ENCODE measurements around the gene GPHN.
"Not testable (repeated sequence)": the region's sequence is repeated elsewhere in the genome, so short reads cannot be mapped to it uniquely, and the experiment has no call there.

GPHN gene

DNA sequence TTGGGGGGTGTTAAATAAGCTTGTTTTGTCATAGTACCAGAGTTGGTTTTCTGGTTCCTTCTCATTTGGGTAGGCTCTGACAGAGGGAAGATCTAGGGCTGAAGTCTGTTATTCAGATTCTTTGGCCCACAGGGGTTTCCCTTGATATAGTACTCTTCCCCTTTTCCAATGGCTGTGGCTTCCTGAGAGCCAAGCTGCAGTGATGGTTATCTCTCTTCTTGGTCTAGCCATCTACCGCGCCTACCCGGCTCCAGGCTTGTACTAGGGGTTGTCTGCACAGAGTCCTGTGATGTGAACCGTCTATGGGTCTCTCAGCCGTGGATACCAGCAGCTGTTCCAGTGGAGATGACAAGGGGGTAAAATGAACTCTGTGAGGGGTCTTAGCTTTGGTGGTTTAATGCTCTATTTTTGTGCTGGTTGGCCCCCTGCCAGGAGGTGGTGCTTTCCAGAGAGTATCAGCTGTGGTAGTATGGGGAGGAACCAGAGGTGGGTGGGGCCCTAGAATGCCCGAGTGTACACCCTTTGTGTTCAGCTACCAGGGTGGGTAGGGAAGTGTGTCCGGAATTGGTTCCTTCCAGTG is 209.7 kb downstream of the GPHN start:
- no peak for TF ChIP-seq PAX5 (IDR thresholded peaks at IDR 0.05; ENCODE audit: insufficient read depth, low read length, severe bottlenecking)
- TF ChIP-seq SPI1 (IDR thresholded peaks at IDR 0.05; ENCODE audit: low read depth, low read length) = peak; percentile 20; the same call in 1 of the 2 replicates
- DNase-seq (ENCODE audit: insufficient read length, low spot score) (no peak), FAIRE-seq (no peak)

DNA sequence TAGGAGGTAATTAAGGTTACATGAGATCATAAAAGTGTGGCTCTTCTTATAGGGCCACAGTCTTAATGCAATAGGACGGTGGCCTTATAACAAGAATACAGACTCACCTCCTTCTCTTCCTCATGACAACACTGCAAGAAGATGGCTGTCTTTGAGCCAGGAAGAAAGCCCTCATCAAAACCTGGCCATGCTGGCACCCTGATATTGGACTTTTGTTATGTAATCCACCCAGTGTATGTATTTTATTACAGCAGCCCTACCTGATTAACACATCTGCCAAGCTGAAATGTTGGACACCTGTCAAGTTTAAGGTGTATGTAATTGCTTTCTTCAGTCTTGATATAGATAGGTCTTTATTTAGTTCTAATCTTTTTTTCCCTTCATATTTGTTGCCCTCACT is 217.0 kb downstream of the GPHN start:
- DNase-seq (ENCODE audit: insufficient read length, low spot score) (no peak), FAIRE-seq (no peak)
- TF ChIP-seq PAX5 (IDR thresholded peaks at IDR 0.05; ENCODE audit: insufficient read depth, low read length, severe bottlenecking) = no peak
- TF ChIP-seq POLR2AphosphoS5 (IDR thresholded peaks at IDR 0.05; ENCODE audit: low read depth, low read length) = no peak
- TF ChIP-seq TAF1 (IDR thresholded peaks at IDR 0.05; ENCODE audit: low read depth, low read length) = no peak
- TF ChIP-seq POLR2A (IDR thresholded peaks at IDR 0.05; ENCODE audit: low read depth, low read length) = no peak
- no peak for TF ChIP-seq POU2F2 (IDR thresholded peaks at IDR 0.05; ENCODE audit: low read depth, low read length)
- no peak for TF ChIP-seq SPI1 (IDR thresholded peaks at IDR 0.05; ENCODE audit: low read depth, low read length)

DNA sequence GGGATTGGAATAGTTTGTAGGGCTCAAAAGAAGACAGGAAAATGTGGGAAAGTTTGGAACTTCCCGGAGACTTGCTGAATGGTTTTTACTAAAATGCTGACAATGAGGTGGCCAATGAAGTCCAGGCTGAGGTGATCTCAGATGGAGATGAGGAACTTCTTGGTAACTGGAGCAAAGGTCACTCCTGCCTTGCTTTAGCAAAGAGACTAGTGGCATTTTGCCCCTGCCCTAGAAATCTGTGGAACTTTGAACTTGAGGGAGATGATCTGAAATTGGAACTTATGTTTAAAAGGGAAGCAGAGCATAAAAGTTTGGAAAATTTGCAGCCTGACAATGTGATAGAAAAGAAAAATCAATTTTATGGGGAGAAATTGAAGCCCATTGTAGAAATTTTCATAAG is 223.4 kb downstream of the GPHN start:
- not testable (repeated sequence) for FAIRE-seq; DNase-seq (ENCODE audit: insufficient read length, low spot score)

DNA sequence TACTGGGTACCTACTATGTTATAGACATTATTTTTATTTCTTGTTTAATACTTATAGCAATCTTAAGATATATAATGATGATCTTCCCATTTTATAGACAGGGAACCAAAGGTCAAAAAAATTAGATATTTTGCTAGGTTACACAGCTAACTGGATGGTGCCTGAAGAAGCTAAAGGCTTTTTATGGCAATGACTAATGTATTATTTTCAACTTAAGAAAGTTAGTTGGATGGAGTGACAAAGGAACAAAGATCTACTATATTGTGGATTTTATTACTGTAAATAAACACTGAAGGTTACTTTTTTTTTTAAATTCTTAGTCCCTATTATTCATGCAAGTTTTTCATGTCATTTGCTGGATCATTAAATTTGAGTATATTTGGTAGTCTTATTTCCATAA is 227.9 kb downstream of the GPHN start:
- DNase-seq (ENCODE audit: insufficient read length, low spot score) (no peak), FAIRE-seq (no peak)
- TF ChIP-seq TAF1 (IDR thresholded peaks at IDR 0.05; ENCODE audit: low read depth, low read length) = no peak
- TF ChIP-seq POU2F2 (IDR thresholded peaks at IDR 0.05; ENCODE audit: low read depth, low read length) = no peak
- TF ChIP-seq POLR2AphosphoS5 (IDR thresholded peaks at IDR 0.05; ENCODE audit: low read depth, low read length) = no peak
- no peak for TF ChIP-seq SPI1 (IDR thresholded peaks at IDR 0.05; ENCODE audit: low read depth, low read length)
- TF ChIP-seq PAX5 (IDR thresholded peaks at IDR 0.05; ENCODE audit: insufficient read depth, low read length, severe bottlenecking) = no peak
- no peak for TF ChIP-seq POLR2A (IDR thresholded peaks at IDR 0.05; ENCODE audit: low read depth, low read length)

DNA sequence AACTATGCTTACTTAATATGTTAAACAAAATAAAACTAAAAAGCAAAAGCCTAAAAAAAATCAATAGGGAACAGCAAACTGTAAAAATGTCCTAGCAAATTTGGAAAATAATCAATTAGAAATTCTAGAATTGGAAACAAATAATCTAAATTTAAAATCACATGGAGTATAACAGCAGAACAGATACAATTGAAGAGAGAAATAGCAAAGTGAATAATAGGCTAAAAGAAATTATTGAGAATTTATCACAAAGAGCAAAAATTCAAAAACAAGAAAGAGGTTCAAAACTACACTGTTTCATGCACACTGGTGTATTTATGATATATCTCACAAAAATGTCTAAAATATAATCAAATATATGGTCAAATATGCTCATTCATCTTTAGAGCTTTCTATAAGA is 231.9 kb downstream of the GPHN start:
- no peak for FAIRE-seq
- no peak for DNase-seq (ENCODE audit: insufficient read length, low spot score)
- TF ChIP-seq POU2F2 (IDR thresholded peaks at IDR 0.05; ENCODE audit: low read depth, low read length) (no peak), POLR2A (IDR thresholded peaks at IDR 0.05; ENCODE audit: low read depth, low read length) (no peak), POLR2AphosphoS5 (IDR thresholded peaks at IDR 0.05; ENCODE audit: low read depth, low read length) (no peak), PAX5 (IDR thresholded peaks at IDR 0.05; ENCODE audit: insufficient read depth, low read length, severe bottlenecking) (no peak), TAF1 (IDR thresholded peaks at IDR 0.05; ENCODE audit: low read depth, low read length) (no peak), SPI1 (IDR thresholded peaks at IDR 0.05; ENCODE audit: low read depth, low read length) (no peak)

DNA sequence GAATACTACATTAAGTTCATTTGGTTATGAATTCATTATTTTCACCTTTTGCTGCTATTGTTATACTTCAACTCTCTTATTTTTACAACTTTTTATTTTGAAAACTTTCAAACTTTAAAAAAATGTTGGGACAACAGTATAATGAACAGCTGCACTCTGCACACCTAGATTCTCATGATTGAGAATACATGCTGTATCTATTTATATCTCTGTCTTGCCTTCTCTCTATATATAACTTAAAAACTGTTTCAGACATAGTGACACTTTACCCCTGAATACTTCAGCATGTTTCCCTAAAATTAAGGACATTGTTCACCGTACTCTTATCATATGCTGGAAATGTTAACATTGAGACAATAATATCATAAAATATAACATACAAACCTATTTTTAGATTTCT is 237.1 kb downstream of the GPHN start:
- FAIRE-seq (no peak), DNase-seq (ENCODE audit: insufficient read length, low spot score) (no peak)
- TF ChIP-seq PAX5 (IDR thresholded peaks at IDR 0.05; ENCODE audit: insufficient read depth, low read length, severe bottlenecking) = no peak
- TF ChIP-seq TAF1 (IDR thresholded peaks at IDR 0.05; ENCODE audit: low read depth, low read length) = no peak
- no peak for TF ChIP-seq POU2F2 (IDR thresholded peaks at IDR 0.05; ENCODE audit: low read depth, low read length)
- no peak for TF ChIP-seq POLR2A (IDR thresholded peaks at IDR 0.05; ENCODE audit: low read depth, low read length)
- TF ChIP-seq SPI1 (IDR thresholded peaks at IDR 0.05; ENCODE audit: low read depth, low read length) = no peak
- TF ChIP-seq POLR2AphosphoS5 (IDR thresholded peaks at IDR 0.05; ENCODE audit: low read depth, low read length) = no peak

DNA sequence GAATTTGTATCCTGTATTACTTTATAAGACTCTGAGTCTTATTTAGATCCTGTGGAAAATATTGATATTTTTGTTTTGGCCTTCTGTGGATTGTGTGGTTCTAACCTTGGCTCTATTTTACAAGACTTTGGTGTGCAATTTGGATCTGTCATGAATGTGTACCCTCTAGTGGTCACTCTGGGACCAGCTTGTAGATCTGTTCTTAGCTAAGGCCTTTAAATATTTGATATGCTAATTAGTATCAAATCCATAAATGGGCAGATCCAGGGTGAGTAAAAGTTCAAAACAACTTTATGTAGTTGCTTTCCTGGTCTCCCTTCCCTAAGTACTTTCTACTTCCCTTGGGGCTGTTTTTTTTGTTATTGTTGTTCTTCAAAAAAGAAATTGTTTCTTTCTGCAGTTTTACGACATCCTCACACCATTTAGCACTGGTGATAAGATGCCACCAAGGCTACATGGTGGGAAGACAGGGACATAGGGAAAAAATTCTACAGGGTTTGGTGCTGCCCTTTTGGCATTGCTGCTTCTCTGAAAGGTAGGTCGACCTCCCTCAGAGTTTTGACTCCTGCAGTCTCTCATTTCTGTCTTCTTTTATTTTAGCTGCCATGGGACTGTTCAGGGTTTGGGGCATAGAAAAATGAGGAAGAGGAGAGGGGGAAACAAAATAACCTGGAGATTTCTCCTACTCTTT is 238.5 kb downstream of the GPHN start:
- FAIRE-seq (no peak), DNase-seq (ENCODE audit: insufficient read length, low spot score) (no peak)
- TF ChIP-seq POLR2A (IDR thresholded peaks at IDR 0.05; ENCODE audit: low read depth, low read length) = no peak
- TF ChIP-seq TAF1 (IDR thresholded peaks at IDR 0.05; ENCODE audit: low read depth, low read length) = no peak
- no peak for TF ChIP-seq POLR2AphosphoS5 (IDR thresholded peaks at IDR 0.05; ENCODE audit: low read depth, low read length)
- no peak for TF ChIP-seq POU2F2 (IDR thresholded peaks at IDR 0.05; ENCODE audit: low read depth, low read length)
- TF ChIP-seq SPI1 (IDR thresholded peaks at IDR 0.05; ENCODE audit: low read depth, low read length) = no peak
- no peak for TF ChIP-seq PAX5 (IDR thresholded peaks at IDR 0.05; ENCODE audit: insufficient read depth, low read length, severe bottlenecking)

DNA sequence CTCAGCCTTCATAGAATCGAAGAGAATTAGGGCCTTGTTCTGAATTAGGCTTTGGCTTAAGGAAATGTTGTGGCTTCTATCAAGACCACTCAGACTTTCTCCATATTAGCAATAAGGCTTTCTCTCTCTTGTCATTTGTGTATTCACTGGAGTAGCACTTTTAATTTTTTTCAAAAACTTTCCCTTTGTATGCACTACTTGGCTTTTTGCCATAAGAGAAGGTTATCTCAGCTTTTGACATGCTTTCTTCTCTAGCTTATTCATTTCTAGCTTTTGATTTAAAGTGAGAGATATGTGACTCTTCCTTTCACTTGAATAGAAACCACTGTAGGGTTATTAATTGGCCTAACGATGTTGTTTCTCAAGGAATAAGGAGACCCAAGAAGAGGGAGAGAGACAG is 244.2 kb downstream of the GPHN start:
- TF ChIP-seq SPI1 (IDR thresholded peaks at IDR 0.05; ENCODE audit: low read depth, low read length) (no peak), POLR2A (IDR thresholded peaks at IDR 0.05; ENCODE audit: low read depth, low read length) (no peak), TAF1 (IDR thresholded peaks at IDR 0.05; ENCODE audit: low read depth, low read length) (no peak), PAX5 (IDR thresholded peaks at IDR 0.05; ENCODE audit: insufficient read depth, low read length, severe bottlenecking) (no peak), POLR2AphosphoS5 (IDR thresholded peaks at IDR 0.05; ENCODE audit: low read depth, low read length) (no peak), POU2F2 (IDR thresholded peaks at IDR 0.05; ENCODE audit: low read depth, low read length) (no peak)
- FAIRE-seq (no peak), DNase-seq (ENCODE audit: insufficient read length, low spot score) (no peak)

DNA sequence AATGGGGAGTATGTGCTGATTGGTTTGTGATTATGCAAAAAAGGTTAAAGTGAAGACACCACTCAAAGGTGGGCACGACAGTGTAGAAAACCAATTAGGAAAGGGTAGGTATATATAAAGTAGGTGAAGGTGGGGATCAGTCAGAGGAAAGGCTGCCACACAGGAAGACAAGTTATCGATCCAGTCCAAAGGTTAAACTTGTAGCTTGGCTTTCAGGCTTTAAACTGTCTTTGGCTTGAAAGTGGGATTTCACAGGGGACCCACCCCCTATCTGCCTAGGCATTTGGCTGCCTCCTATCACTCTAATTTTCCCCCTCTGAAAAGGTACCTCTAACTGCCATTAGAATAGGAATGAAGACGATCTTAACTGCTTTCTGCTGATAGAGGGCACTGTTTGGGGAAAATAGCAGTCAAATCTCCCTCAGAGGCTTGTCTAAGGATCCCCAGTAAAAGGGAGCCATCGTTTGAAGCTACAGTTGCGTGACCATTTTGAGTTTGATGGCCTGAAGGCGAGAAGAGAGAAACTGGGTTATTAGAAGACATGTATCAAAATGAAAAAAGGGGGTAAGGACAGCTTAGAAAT is 250.2 kb downstream of the GPHN start:
- DNase-seq (ENCODE audit: insufficient read length, low spot score) (no peak), FAIRE-seq (no peak)
- TF ChIP-seq TAF1 (IDR thresholded peaks at IDR 0.05; ENCODE audit: low read depth, low read length) = no peak
- TF ChIP-seq SPI1 (IDR thresholded peaks at IDR 0.05; ENCODE audit: low read depth, low read length) = no peak
- no peak for TF ChIP-seq POLR2AphosphoS5 (IDR thresholded peaks at IDR 0.05; ENCODE audit: low read depth, low read length)
- no peak for TF ChIP-seq POLR2A (IDR thresholded peaks at IDR 0.05; ENCODE audit: low read depth, low read length)
- no peak for TF ChIP-seq PAX5 (IDR thresholded peaks at IDR 0.05; ENCODE audit: insufficient read depth, low read length, severe bottlenecking)
- TF ChIP-seq POU2F2 (IDR thresholded peaks at IDR 0.05; ENCODE audit: low read depth, low read length) = no peak

DNA sequence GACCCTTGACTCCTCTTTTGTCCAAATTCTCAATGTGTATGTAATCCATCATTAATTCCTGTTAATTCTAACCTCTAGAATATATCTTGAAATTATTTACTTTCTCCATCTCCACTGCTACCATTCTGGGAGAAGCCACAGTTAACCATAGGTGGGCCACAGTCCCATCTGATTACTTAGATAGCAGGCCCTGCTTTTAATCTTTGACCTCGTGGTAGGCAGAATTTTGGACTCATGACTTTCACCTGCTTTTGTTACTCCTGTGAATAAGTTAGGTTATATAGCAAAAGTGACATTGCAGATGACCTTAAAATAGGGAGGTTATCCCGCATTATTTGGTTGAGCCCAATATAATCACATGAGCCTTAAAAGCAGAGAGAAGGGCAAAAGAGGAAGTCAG is 264.2 kb downstream of the GPHN start:
- FAIRE-seq (peak; percentile 54), DNase-seq (ENCODE audit: insufficient read length, low spot score) (no peak)
- TF ChIP-seq POLR2AphosphoS5 (IDR thresholded peaks at IDR 0.05; ENCODE audit: low read depth, low read length) (no peak), SPI1 (IDR thresholded peaks at IDR 0.05; ENCODE audit: low read depth, low read length) (peak; percentile 20; the same call in 1 of the 2 replicates)
